Measurements from ENCODE around the gene GAPDHS.

The GAPDHS gene

DNA sequence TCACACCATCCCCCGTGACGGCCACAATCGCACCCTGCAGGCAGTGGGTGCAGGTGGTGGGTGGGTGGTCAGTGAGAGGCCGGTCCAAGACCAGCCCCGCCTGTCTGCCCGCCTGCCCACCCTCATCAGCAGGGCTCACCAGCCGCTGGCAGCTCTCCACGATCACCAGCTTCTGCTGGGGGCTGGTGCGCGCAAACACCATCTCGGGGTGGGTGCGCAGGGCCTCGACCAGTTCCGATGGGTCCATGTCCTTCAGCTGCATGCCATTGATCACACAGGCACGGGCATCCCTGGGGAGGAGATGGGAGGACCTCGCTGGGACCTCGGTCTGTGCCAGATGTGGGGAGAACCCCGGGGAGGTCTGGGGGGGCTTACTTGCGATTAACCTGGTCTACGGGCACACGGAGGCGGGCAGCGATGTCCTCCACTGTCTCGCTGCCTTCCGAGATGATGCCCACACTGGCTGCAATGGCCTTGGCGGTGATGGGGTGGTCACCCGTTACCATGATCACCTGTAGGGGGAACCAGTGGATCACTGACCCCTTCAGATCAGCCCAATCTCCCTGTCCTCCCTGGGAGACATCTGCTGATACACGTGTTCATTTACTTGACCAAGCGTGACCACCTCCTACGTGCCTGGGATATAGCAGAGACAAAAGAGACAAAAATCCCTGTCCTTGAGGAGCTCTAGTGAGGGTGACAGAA is 22.2 kb downstream of the GAPDHS start:
- peak; percentile 16 for DNase-seq (ENCODE audit: low read depth, low spot score)
- TF ChIP-seq, protein P1, sequence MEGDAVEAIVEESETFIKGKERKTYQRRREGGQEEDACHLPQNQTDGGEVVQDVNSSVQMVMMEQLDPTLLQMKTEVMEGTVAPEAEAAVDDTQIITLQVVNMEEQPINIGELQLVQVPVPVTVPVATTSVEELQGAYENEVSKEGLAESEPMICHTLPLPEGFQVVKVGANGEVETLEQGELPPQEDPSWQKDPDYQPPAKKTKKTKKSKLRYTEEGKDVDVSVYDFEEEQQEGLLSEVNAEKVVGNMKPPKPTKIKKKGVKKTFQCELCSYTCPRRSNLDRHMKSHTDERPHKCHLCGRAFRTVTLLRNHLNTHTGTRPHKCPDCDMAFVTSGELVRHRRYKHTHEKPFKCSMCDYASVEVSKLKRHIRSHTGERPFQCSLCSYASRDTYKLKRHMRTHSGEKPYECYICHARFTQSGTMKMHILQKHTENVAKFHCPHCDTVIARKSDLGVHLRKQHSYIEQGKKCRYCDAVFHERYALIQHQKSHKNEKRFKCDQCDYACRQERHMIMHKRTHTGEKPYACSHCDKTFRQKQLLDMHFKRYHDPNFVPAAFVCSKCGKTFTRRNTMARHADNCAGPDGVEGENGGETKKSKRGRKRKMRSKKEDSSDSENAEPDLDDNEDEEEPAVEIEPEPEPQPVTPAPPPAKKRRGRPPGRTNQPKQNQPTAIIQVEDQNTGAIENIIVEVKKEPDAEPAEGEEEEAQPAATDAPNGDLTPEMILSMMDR (IDR thresholded peaks at IDR 0.05; ENCODE audit: low read depth, low read length), result peak; percentile 36
- in situ Hi-C loops (cut with HindIII; ENCODE audit: low sequenced_read_pairs), result no loop called here
- no peak overlapping the region for H3K4me3 ChIP-seq (ENCODE audit: low read depth, low read length)

DNA sequence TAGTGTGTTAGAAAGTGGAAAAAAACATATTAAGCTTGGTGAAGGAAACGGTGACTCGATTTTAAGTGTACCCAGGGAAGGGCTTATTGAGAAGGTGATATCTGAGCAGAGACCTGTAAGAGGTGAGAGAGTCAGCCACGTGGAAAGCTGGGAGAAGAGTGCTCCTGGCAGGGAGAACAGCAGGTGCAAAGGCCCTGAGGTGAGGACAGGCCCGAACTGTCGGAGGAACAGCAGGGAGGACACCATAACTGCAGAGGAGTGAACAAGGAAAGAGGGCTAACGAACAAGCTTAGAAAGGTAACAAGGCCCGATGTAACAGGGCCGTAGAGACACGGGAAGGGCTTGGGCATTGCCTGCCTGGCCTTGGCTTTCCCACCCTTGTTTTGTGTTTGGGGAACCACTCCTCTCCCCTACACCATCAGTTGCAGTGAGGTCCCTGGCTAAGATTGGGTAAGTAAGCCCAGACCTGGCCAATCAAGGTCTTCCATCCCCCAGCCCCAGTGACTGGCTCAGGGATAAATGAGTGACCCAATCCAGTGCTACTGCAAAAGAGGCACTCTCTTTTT is 22.9 kb downstream of the GAPDHS start:
- in situ Hi-C loops (cut with HindIII; ENCODE audit: low sequenced_read_pairs), result no loop called here
- TF ChIP-seq, protein P1 (IDR thresholded peaks at IDR 0.05; ENCODE audit: low read depth, low read length), result no peak
- no peak for DNase-seq (ENCODE audit: low read depth, low spot score)
- no peak overlapping the region for H3K4me3 ChIP-seq (ENCODE audit: low read depth, low read length)

DNA sequence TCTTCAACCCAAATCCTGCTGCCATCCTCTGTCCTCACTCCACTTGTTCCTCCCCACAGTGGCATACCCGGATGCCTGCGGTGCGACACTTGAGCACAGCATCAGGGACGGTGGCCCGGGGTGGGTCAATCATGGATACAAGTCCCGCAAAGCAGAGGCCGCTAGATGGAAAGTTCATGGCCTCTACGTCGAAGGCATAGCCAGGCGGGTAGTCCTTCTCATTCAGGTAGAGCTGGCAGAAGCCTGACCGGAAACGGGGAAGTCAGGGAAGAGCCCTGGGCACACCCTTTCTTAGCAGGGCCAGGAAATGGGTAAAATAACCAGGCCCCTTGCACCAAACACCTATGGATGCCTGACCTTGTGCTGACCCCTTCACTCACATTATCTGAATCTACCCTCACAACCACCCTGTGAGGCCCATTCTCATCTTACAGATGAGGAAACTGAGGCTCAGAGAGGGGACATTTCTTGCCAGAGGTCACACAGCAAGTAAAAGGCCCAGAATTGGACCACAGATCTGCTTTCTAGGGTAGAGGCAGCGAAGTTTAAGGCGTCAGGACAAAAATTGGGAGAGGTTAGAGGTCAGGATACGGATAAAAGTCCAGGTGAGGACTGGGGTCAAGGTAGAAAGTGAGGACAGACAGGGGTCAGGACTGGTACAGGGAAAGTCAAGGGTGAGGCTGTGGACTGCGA is 23.7 kb downstream of the GAPDHS start:
- DNase-seq (ENCODE audit: low read depth, low spot score), result no peak

DNA sequence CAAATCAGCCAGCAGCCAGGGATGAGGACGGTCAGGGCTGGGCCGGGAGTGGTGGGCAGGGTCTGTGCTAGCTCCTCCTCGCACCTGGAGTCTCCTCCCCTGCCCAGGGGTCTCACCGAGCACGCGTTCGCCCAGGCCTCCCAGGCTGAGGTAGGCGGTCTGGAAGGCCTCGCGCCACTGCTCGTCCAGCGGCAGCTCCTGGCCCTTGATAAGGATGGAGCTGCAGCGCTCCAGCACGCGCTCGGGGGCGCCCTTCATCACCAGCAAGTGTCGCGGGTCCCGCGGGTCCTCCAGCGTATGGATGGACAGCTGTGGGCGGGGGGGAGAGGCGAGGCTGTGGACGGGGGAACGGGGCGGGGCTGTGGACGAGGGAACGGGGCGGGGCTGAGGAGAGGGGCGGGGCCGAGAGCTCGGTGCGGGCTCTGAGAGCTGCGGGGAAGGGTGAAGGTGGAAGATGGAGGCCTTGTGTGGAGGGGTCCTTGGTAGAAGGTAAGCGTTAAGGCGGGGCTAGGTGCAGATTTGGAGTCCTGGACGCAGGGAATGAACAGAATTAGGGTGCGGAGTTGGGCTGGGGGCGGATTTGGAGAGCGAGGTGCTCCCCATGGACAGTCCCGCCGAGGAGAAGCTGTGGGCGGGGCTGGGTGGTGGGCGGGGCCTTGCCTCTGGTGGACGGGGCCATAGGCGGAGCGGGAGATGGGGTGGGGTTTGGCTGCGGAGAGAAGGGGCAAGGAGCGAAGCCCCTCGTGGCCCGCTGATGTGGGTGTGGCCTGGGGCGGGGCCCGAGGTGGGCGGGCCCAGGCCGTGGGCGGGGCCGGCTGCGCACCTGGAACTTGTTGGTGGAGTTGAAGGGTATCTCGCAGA is 24.5 kb downstream of the GAPDHS start:
- in situ Hi-C loops (cut with HindIII; ENCODE audit: low sequenced_read_pairs), result no loop called here
- TF ChIP-seq, protein P1 (IDR thresholded peaks at IDR 0.05; ENCODE audit: low read depth, low read length), result peak; percentile 19
- H3K4me3 ChIP-seq (ENCODE audit: low read depth, low read length), result peak overlapping the region; percentile 39
- DNase-seq (ENCODE audit: low read depth, low spot score), result peak; percentile 46

More for the DNA sequence above, 23.7 kb downstream of the GAPDHS start:
- TF ChIP-seq, protein P1 (IDR thresholded peaks at IDR 0.05; ENCODE audit: low read depth, low read length), result no peak
- in situ Hi-C loops (cut with HindIII; ENCODE audit: low sequenced_read_pairs), result no loop called here
- H3K4me3 ChIP-seq (ENCODE audit: low read depth, low read length), result no peak overlapping the region

DNA sequence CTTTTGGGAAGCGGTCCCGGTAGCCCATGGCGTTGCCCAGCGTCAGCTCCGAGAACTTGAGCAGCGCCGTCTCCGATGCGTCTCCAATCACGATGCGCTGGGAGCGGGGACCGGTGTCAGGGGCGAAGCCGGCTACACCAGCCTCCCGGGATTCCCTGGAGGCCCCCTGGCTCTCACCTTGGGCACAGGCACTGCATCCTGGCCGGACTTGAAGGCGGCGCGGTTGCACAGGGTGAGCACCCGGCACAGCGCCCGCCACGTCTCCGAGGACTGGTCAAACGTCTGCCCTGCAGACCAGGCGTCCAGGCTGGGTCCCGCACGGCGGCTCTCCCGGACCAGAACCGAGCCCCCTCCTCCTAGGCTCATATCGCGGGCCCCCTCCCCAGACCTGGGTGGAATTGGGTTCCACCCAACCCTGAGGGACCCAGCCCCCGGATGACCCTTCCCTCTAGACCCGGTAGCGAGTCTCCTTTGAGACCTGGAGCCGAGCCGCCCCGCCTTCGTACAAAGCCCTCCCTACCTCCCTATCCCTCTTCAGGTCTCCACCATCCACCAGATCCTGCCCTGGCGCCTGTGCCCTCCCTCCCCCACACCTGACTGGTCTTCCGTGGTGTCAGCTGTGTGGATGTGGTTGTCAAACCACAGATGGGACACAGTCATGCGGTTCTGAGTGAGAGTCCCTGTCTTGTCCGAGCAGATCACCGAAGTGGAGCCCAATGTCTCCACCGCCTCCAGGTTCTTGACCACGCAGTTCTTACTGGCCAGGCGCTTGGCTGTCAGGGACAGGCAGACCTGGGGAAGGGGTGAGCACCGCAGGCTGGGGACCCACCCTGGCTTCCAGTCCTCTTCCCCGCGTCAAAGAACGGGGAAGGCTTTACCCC is 25.4 kb downstream of the GAPDHS start:
- DNase-seq (ENCODE audit: low read depth, low spot score), result no peak
- in situ Hi-C loops (cut with HindIII; ENCODE audit: low sequenced_read_pairs), result no loop called here
- TF ChIP-seq, protein P1 (IDR thresholded peaks at IDR 0.05; ENCODE audit: low read depth, low read length), result no peak
- H3K4me3 ChIP-seq (ENCODE audit: low read depth, low read length), result peak overlapping the region; percentile 10

Measured in astrocyte of the spinal cord (primary cell).